Activated T-cell treated with anti-CD3 and anti-CD28 coated beads for 4 hours (primary cell): ENCODE data around the gene YWHAG.
"Not testable (repeated sequence)": the region's sequence is repeated elsewhere in the genome, so short reads cannot be mapped to it uniquely, and the experiment has no call there.

Experiments
- DNase-seq: peaks from one replicate; pipeline ENCODE4 v3.0.0-alpha.2; 2020

YWHAG gene

GRCh38 chr7:76317782-76318487 is 40.9 kb downstream of the YWHAG start:
- DNase-seq: peak; percentile 86

DNA sequence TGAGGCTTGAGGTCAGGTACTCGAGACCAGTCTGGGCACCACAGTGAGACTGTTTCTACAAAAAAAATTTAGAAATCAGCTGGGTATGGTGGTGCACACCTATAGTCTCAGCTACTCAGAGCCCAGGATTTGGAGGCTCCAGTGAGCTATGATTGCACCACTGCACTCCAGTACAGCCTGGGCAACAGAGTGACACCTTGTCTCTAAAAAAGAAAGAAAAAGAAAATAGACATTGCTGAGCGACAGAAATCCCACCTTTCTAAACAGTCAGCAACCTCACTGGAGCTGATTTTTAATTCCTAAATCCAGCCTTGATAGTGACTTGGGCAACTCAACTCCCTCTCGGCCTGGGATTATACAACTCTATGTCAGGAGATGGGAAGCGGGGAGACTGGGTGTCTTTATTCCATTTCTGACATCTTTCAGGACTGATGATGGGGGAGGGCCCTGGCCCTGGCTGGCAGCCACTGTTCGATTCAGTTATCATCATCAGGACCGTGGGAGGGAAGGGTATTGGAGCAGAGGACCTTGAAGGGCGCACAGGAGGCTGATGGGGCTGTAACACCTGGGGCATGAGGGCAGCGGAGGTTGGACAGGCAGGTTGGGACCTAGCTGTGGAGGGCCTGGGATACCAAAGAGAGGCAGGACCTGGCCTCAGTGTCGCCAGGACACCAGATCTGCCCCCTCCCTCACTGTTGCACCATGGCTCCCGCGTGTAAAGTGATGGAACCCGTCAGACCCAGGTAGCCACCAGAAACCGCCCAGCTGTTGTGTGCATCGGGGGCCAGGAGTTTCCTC is 41.6 kb downstream of the YWHAG start:
- DNase-seq: no peak

GRCh38 chr7:76315364-76315763 is 43.4 kb downstream of the YWHAG start:
- no peak for DNase-seq

- not testable (repeated sequence) for DNase-seq
These were observed 44.1 kb downstream of the YWHAG start for GRCh38 chr7:76314740-76315139.

DNA sequence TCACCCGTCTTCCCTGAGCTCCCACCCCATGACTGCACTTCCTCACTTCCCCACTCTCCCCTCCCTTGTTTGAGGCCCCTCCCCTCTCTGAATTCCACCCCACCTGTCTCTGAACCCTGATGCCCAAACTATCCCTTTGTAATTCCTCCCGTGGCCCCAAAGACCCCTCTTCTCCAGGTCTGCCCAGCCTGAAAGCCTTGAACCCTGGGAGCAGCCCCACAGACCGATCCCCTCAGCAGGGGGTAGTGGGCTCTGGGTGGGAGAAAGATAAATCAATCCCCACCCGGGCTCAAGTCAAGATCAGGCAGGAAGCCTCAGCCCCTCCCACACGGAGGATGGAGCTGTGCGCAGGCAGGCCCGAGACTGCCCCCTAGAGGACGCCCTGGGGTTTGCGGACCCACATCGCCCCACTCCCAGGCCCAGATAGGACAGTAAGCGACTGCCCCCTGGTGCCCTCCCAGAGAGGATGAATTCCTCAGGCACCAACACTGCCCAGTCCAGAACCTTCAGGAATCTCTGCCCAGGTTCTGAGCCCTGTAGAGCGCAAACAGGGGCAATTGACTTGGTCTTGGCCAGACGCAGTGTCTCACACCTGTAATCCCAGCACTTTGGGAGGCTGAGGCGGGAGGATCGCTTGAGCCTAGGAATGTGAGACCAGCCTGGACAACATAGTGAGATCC is 44.6 kb downstream of the YWHAG start:
- DNase-seq: peak; percentile 95

- DNase-seq: not testable (repeated sequence)
These were observed 47.0 kb downstream of the YWHAG start for GRCh38 chr7:76311838-76312237.

GRCh38 chr7:76310102-76310957 is 48.5 kb downstream of the YWHAG start:
- no peak for DNase-seq

- not testable (repeated sequence) for DNase-seq
These were observed 49.3 kb downstream of the YWHAG start for GRCh38 chr7:76309341-76310101.

GRCh38 chr7:76308874-76309273 is 49.9 kb downstream of the YWHAG start:
- not testable (repeated sequence) for DNase-seq

DNA sequence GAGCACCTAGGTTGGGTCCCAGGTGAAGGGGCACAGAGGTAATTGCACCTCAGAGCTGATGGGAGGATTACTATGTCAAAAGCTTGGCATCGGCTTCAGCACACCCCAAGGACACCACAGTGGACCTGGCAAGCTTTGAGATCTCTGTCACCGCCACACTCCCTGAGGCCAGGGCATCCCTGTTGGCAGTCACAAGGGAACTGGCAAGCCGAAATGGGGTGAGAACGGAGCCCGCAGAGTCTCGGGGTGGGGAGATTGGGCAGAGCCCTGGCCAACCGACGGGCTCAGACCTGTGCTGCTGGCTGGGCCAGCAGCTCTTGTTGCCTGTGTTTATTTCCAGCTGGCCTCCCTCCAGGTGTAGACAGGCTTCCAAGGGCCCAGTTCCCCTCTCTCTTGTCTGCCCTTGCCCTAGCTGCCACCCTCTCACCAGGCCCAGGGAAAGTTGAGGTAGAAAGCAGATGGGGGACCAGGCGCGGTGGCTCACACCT is 53.9 kb downstream of the YWHAG start:
- no peak for DNase-seq

DNA sequence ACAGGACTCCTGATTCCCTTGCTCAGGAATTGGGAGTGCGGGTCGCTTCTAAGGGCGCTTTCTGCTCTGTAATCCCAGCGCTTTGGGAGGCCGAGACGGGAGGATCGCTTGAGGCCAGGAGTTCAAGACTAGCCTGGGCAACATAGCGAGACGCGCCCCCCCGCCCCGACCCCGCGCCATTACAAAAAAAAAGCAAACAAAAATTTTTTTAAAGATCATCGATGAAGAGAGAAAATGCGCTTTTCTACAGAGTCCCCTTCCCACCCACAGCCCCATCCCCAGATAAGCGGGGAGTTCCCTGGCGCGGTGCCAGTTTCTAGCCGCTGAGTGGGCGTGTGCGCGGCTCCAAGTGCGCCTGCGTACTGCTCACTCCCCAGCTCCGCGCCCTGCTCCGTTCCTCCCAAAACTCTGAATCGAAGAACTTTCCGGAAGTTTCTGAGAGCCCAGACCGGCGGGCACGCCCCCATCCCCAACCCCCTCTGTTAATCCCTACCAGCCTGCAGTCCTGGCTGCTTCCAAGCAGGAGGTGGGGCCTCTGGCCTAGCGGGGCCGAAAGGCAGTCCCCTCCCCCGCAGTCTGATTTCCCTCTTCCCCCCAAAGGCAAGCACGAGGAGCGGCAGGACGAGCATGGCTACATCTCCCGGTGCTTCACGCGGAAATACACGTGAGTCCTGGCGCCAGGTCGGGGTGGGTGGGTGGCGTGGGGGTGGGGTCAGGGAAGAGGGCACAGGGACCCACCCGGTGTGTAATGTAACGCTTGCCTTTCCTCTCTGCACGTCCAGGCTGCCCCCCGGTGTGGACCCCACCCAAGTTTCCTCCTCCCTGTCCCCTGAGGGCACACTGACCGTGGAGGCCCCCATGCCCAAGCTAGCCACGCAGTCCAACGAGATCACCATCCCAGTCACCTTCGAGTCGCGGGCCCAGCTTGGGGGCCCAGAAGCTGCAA is 55.3 kb downstream of the YWHAG start:
- DNase-seq: peak; percentile 70

DNA sequence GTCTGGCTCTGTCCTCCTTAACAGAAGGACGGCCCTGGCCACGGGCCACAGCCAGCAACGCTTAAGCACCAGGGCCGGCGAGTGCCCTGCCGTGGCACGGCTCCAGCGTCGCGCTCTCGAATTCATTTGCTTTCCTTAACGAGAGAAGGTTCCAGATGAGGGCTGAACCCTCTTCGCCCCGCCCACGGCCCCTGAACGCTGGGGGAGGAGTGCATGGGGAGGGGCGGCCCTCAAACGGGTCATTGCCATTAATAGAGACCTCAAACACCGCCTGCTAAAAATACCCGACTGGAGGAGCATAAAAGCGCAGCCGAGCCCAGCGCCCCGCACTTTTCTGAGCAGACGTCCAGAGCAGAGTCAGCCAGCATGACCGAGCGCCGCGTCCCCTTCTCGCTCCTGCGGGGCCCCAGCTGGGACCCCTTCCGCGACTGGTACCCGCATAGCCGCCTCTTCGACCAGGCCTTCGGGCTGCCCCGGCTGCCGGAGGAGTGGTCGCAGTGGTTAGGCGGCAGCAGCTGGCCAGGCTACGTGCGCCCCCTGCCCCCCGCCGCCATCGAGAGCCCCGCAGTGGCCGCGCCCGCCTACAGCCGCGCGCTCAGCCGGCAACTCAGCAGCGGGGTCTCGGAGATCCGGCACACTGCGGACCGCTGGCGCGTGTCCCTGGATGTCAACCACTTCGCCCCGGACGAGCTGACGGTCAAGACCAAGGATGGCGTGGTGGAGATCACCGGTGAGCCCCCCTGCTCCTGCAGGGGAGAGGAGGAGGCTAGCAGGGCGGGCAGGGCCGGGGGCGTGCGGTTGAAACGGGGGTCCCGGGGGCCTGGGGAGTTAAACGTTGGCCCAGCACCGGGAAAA is 56.2 kb downstream of the YWHAG start, which contains the start of gene HSPB1:
Gene HSPB1, plus strand, starts transcription at position 327 of the 855 bp plus-strand sequence. Its CDS starts 40 bp downstream, at position 367.
- DNase-seq: peak; percentile 60

DNA sequence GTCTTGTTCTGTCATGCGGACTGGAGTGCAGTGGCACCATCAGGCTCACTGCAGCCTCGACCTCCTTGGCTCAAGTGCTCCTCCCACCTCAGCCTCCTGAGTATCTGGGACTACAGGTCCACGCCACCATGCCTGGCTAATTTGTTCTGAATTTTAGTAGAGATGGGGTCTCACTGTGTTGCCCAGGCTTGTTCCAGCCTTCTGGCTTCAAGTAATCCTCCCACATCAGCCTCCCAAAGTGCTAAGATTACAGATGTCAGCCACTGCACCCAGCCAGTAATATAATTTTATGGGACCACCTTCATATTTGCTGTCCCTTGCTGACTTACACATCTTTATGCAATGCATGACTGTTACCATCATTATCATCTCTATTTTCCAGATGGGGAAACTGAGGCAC is 57.8 kb downstream of the YWHAG start:
- DNase-seq: no peak

DNA sequence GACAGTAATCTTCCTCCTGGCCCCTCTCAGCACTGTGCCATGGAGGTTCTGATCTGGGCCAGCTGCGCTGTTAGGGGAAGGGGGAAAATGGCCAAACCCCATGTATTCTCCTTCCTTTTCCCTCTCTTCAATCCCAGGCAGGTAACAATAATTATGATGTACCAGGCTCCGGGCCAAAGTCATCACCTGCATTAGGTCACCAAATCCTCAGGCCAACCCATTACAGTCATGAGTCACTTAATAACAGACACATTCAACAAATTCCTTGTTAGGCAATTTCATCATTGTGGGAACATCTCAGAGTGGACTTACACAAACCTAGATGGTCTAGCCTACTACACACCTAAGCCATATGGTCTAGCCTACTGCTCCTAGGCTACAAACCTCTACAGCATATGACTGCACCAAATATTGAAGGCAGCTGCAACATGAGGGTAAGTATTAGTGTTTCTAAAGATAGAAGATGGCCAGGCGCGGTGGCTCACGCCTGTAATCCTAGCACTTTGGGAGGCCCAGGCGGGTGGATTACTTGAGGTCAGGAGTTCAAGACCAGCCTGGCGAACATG is 58.5 kb downstream of the YWHAG start:
- DNase-seq: no peak

DNA sequence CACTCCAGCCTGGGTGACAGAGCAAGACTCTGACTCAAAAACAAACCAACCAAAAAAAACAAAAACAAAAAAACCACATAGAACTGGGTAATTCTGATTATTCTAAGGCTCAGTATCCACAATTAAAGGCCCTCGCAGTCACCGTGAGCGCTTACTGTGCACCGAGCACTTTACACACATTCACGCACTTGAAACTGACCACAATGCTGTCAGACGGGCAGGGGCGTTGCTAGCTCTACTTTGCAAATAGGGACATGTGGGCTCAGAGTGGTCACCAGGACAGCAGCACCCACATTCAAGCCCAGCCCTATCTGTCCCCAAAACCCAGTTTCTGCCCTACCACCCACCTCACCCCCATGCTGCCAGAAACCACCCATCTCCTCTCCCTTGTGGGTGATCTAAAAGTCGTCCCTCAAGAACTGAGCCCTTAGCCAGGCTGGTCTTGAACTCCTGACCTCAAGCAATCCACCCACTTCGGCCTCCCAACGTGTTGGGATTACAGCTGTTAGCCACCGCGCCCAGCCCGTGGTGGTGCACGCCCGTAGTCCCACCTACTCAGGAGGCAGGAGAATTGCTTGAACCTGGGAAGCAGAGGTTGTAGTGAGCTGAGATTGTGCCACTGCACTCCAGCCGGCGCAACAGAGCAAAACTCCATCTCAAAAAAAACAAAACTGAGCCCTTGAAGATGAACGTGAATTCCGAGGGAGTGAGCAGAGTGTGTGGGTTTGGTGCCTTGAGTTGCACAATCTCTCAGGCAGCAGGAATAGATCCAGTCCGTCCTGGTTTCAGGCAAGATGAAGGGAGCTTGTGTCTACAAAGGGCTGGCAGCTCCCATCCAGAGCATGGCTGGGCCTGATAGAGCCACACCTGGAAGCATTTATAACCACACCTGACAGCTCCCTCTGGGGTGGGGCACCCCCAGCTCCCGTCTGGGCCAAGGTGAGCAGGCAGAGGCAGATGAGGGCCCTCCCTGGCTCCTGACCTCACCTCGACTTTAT is 61.7 kb downstream of the YWHAG start:
- DNase-seq: no peak

GRCh38 chr7:76294344-76295024 is 64.3 kb downstream of the YWHAG start:
- no peak for DNase-seq

DNA sequence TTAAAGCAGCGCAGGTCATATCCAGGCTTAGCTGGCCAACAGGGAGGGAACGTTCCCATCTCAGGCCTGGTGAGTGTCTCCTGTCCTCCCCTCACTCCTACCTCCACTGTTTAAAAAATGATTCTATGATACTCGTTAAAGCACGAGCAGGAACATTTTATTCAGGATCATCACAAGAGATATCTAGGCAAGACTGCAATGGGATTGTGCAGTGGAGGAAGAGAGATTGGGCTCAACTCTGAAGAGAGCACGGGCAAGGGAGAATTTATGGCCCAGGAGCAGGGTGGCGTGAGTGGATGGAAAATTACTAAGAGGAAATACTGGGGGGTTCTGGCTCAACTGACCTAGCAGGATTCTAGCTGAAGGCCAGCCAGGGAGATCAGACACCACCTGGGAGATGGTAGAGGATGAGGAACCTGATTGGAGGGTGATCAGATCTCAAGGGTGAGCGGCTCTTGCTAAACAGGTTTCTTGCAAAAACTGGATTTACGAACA is 65.3 kb downstream of the YWHAG start:
- no peak for DNase-seq
